ENCODE measurements around the gene ROBO1. TPM values are rescaled to one million over a fixed set of nuclear protein-coding genes. Genes with fewer than 3 reads are reported as not detected.

The ROBO1 gene
- total RNA-seq, 2 experiments from 2014 or later = 3.0 to 3.1 TPM

GRCh38 chr3:78644847-78645246, 1123.0 kb downstream of the ROBO1 start:
- no peak overlapping the region for H3K27ac Mint-ChIP-seq
- no peaks in the 10 kb centered on the region for H3K9me3 Mint-ChIP-seq (ENCODE audit: insufficient read depth)
- H3K4me3 Mint-ChIP-seq = no peak overlapping the region
- ChIA-PET POLR2A (no interaction called here), CTCF (interaction anchor here (2.0 to 2.1 kb wide), 2 partner anchors 11 to 13 kb away, joined by 5 to 12 read pairs; no protein-coding TSS in a partner anchor)
- H3K27me3 Mint-ChIP-seq (ENCODE audit: low read depth) = no peaks in the 10 kb centered on the region
- no peak for DNase-seq
- H3K4me1 Mint-ChIP-seq (ENCODE audit: low read depth) = no peaks in the 10 kb centered on the region
- ATAC-seq = no peak
- H3K36me3 Mint-ChIP-seq (ENCODE audit: low read depth) = no peaks in the 10 kb centered on the region

GRCh38 chr3:78642226-78643035, 1125.4 kb downstream of the ROBO1 start:
- H3K9me3 Mint-ChIP-seq (ENCODE audit: insufficient read depth) = no peaks in the 10 kb centered on the region
- DNase-seq (no peak), ATAC-seq (no peak)
- ChIA-PET CTCF (no interaction called here), POLR2A (no interaction called here)
- no peaks in the 10 kb centered on the region for H3K4me1 Mint-ChIP-seq (ENCODE audit: low read depth)
- no peaks in the 10 kb centered on the region for H3K36me3 Mint-ChIP-seq (ENCODE audit: low read depth)
- no peaks in the 10 kb centered on the region for H3K27me3 Mint-ChIP-seq (ENCODE audit: low read depth)
- H3K27ac Mint-ChIP-seq = no peak overlapping the region
- no peak overlapping the region for H3K4me3 Mint-ChIP-seq

- H3K4me1 Mint-ChIP-seq (ENCODE audit: low read depth) = no peaks in the 10 kb centered on the region
- H3K27ac Mint-ChIP-seq = no peak overlapping the region
- H3K27me3 Mint-ChIP-seq (ENCODE audit: low read depth) = no peaks in the 10 kb centered on the region
- ATAC-seq (no peak), DNase-seq (no peak)
- ChIA-PET CTCF (no interaction called here), POLR2A (no interaction called here)
- no peaks in the 10 kb centered on the region for H3K36me3 Mint-ChIP-seq (ENCODE audit: low read depth)
- no peak overlapping the region for H3K4me3 Mint-ChIP-seq
- H3K9me3 Mint-ChIP-seq (ENCODE audit: insufficient read depth) = no peaks in the 10 kb centered on the region
These were observed 1126.1 kb downstream of the ROBO1 start for GRCh38 chr3:78641703-78642102.

- H3K4me1 Mint-ChIP-seq (ENCODE audit: low read depth) = no peaks in the 10 kb centered on the region
- no peak overlapping the region for H3K4me3 Mint-ChIP-seq
- H3K27me3 Mint-ChIP-seq (ENCODE audit: low read depth) = no peaks in the 10 kb centered on the region
- H3K27ac Mint-ChIP-seq = no peak overlapping the region
- no peaks in the 10 kb centered on the region for H3K9me3 Mint-ChIP-seq (ENCODE audit: insufficient read depth)
- no peaks in the 10 kb centered on the region for H3K36me3 Mint-ChIP-seq (ENCODE audit: low read depth)
- no peak for ATAC-seq
- CTCF ChIA-PET = no interaction called here
- POLR2A ChIA-PET = no interaction called here
- no peak for DNase-seq
These were observed 1133.5 kb downstream of the ROBO1 start for GRCh38 chr3:78634316-78634715.

GRCh38 chr3:78633626-78634025, 1134.2 kb downstream of the ROBO1 start:
- ChIA-PET CTCF (no interaction called here), POLR2A (no interaction called here)
- ATAC-seq (no peak), DNase-seq (no peak)
- Mint-ChIP-seq H3K36me3 (ENCODE audit: low read depth) (no peaks in the 10 kb centered on the region), H3K27me3 (ENCODE audit: low read depth) (no peaks in the 10 kb centered on the region), H3K4me1 (ENCODE audit: low read depth) (no peaks in the 10 kb centered on the region), H3K27ac (no peak overlapping the region), H3K9me3 (ENCODE audit: insufficient read depth) (no peaks in the 10 kb centered on the region), H3K4me3 (no peak overlapping the region)

GRCh38 chr3:78632925-78633553, 1134.8 kb downstream of the ROBO1 start:
- Mint-ChIP-seq H3K27ac (no peak overlapping the region), H3K4me3 (no peak overlapping the region), H3K36me3 (ENCODE audit: low read depth) (no peaks in the 10 kb centered on the region), H3K4me1 (ENCODE audit: low read depth) (no peaks in the 10 kb centered on the region), H3K27me3 (ENCODE audit: low read depth) (no peaks in the 10 kb centered on the region), H3K9me3 (ENCODE audit: insufficient read depth) (no peaks in the 10 kb centered on the region)
- ChIA-PET POLR2A (no interaction called here), CTCF (no interaction called here)
- ATAC-seq = no peak
- DNase-seq = no peak

- ATAC-seq = no peak
- ChIA-PET CTCF (no interaction called here), POLR2A (no interaction called here)
- Mint-ChIP-seq H3K9me3 (ENCODE audit: insufficient read depth) (no peaks in the 10 kb centered on the region), H3K27ac (no peak overlapping the region), H3K4me3 (no peak overlapping the region), H3K36me3 (ENCODE audit: low read depth) (no peaks in the 10 kb centered on the region), H3K27me3 (ENCODE audit: low read depth) (no peaks in the 10 kb centered on the region), H3K4me1 (ENCODE audit: low read depth) (no peaks in the 10 kb centered on the region)
- no peak for DNase-seq
These were observed 1138.3 kb downstream of the ROBO1 start for GRCh38 chr3:78629544-78629943.

GRCh38 chr3:78621061-78621716, 1146.6 kb downstream of the ROBO1 start:
- Mint-ChIP-seq H3K4me3 (no peak overlapping the region), H3K27ac (no peak overlapping the region), H3K9me3 (ENCODE audit: insufficient read depth) (no peaks in the 10 kb centered on the region), H3K36me3 (ENCODE audit: low read depth) (no peaks in the 10 kb centered on the region), H3K4me1 (ENCODE audit: low read depth) (no peaks in the 10 kb centered on the region), H3K27me3 (ENCODE audit: low read depth) (no peaks in the 10 kb centered on the region)
- no peak for ATAC-seq
- ChIA-PET CTCF (no interaction called here), POLR2A (no interaction called here)
- no peak for DNase-seq

GRCh38 chr3:78614486-78614885, 1153.3 kb downstream of the ROBO1 start:
- H3K27ac Mint-ChIP-seq = no peak overlapping the region
- no peak for ATAC-seq
- H3K36me3 Mint-ChIP-seq (ENCODE audit: low read depth) = no peaks in the 10 kb centered on the region
- POLR2A ChIA-PET = no interaction called here
- CTCF ChIA-PET = interaction anchor here (0.7 kb wide), 1 partner anchor 31 kb away, joined by 3 read pairs; no protein-coding TSS in a partner anchor
- H3K4me3 Mint-ChIP-seq = no peak overlapping the region
- H3K9me3 Mint-ChIP-seq (ENCODE audit: insufficient read depth) = no peaks in the 10 kb centered on the region
- no peaks in the 10 kb centered on the region for H3K4me1 Mint-ChIP-seq (ENCODE audit: low read depth)
- DNase-seq = no peak
- H3K27me3 Mint-ChIP-seq (ENCODE audit: low read depth) = no peaks in the 10 kb centered on the region

GRCh38 chr3:78613421-78613879, 1154.3 kb downstream of the ROBO1 start:
- DNase-seq (no peak), ATAC-seq (no peak)
- Mint-ChIP-seq H3K36me3 (ENCODE audit: low read depth) (no peaks in the 10 kb centered on the region), H3K4me3 (no peak overlapping the region), H3K27ac (no peak overlapping the region), H3K27me3 (ENCODE audit: low read depth) (no peaks in the 10 kb centered on the region), H3K9me3 (ENCODE audit: insufficient read depth) (no peaks in the 10 kb centered on the region), H3K4me1 (ENCODE audit: low read depth) (no peaks in the 10 kb centered on the region)
- CTCF ChIA-PET = no interaction called here
- POLR2A ChIA-PET = no interaction called here

- DNase-seq (no peak), ATAC-seq (no peak)
- H3K36me3 Mint-ChIP-seq (ENCODE audit: low read depth) = no peaks in the 10 kb centered on the region
- no peak overlapping the region for H3K4me3 Mint-ChIP-seq
- CTCF ChIA-PET = no interaction called here
- POLR2A ChIA-PET = no interaction called here
- no peaks in the 10 kb centered on the region for H3K4me1 Mint-ChIP-seq (ENCODE audit: low read depth)
- no peak overlapping the region for H3K27ac Mint-ChIP-seq
- peaks cover 6% of the 10 kb centered on the region for H3K9me3 Mint-ChIP-seq (ENCODE audit: insufficient read depth)
- no peaks in the 10 kb centered on the region for H3K27me3 Mint-ChIP-seq (ENCODE audit: low read depth)
These were observed 1156.5 kb downstream of the ROBO1 start for GRCh38 chr3:78611278-78611677.

- H3K9me3 Mint-ChIP-seq (ENCODE audit: insufficient read depth) = peaks cover 10% of the 10 kb centered on the region
- DNase-seq (no peak), ATAC-seq (no peak)
- ChIA-PET POLR2A (no interaction called here), CTCF (no interaction called here)
- H3K27ac Mint-ChIP-seq = no peak overlapping the region
- H3K4me1 Mint-ChIP-seq (ENCODE audit: low read depth) = no peaks in the 10 kb centered on the region
- no peaks in the 10 kb centered on the region for H3K36me3 Mint-ChIP-seq (ENCODE audit: low read depth)
- H3K27me3 Mint-ChIP-seq (ENCODE audit: low read depth) = no peaks in the 10 kb centered on the region
- H3K4me3 Mint-ChIP-seq = no peak overlapping the region
These were observed 1157.2 kb downstream of the ROBO1 start for GRCh38 chr3:78610462-78611125.

Measured in activated CD8-positive, alpha-beta T cell treated with anti-CD3 and anti-CD28 coated beads, Interleukin-2, amount 10 ng/mL, durations not matched to agents 7 days and 5 days (primary cell).